Neural cell (in vitro differentiated cells): Measurements from ENCODE around the gene MCAM. TPM values are rescaled to one million over a fixed set of nuclear protein-coding genes. Genes with fewer than 3 reads are reported as not detected.

Experiments
- H2AFZ ChIP-seq: fragments of 200-600, 300-800 bp; sonication (generic), shearing (Covaris generic); 2 replicates; pipeline ENCODE4 v1.6.0; 2014; ENCODE audit warnings: low read depth, mild to moderate bottlenecking, antibody characterized with exemption, low read length, moderate library complexity
- H3F3A ChIP-seq: fragments of 200-600 bp; shearing (Covaris generic); 2 replicates; pipeline ENCODE4 v1.6.1; 2016; ENCODE audit warnings: mild to moderate bottlenecking, moderate library complexity, mixed read lengths, antibody characterized with exemption, low read length; ENCODE audit not compliant: insufficient read depth, poor library complexity, severe bottlenecking
- H3K27ac ChIP-seq: fragments of 200-600, 300-800 bp; sonication (generic), shearing (Covaris generic); 2 replicates; pipeline ENCODE4 v1.5.1; 2014; ENCODE audit warnings: mild to moderate bottlenecking, low read length, moderate library complexity
- H3K27me3 ChIP-seq: fragments of 300-800, 200-600 bp; sonication (generic), shearing (Covaris generic); 2 replicates; pipeline ENCODE4 v1.6.0; 2014; ENCODE audit warnings: mild to moderate bottlenecking, low read depth, low read length, moderate library complexity; ENCODE audit not compliant: insufficient read depth
- H3K36me3 ChIP-seq: fragments of 300-800, 200-600 bp; sonication (generic), shearing (Covaris generic); 2 replicates; pipeline ENCODE4 v1.5.1; 2014; ENCODE audit warnings: mild to moderate bottlenecking, antibody characterized with exemption, low read length, moderate library complexity; ENCODE audit not compliant: insufficient read depth
- H3K4me2 ChIP-seq: fragments of 300-800, 200-600 bp; sonication (generic), shearing (Covaris generic); 2 replicates; pipeline ENCODE4 v1.6.0; 2014; ENCODE audit warnings: mild to moderate bottlenecking, low read length
- H3K4me3 ChIP-seq: fragments of 300-800, 200-600 bp; sonication (generic), shearing (Covaris generic); 2 replicates; pipeline ENCODE4 v1.5.1; 2014; ENCODE audit warnings: mild to moderate bottlenecking, low read length, moderate library complexity
- H3K79me2 ChIP-seq: fragments of 200-600 bp; shearing (Covaris generic); replicated peaks from 2 replicates; pipeline ENCODE4 v1.6.0; 2014; ENCODE audit warnings: mild to moderate bottlenecking, low read length, moderate library complexity; ENCODE audit not compliant: insufficient read depth
- H3K9ac ChIP-seq: fragments of 300-800, 200-600 bp; sonication (generic), shearing (Covaris generic); 2 replicates; pipeline ENCODE4 v1.6.1; 2016; ENCODE audit warnings: mild to moderate bottlenecking, low read length, mixed read lengths
- H3K9me2 ChIP-seq: fragments of 200-600 bp; shearing (Covaris generic); 2 replicates; pipeline ENCODE4 v1.6.1; 2016; ENCODE audit warnings: mild to moderate bottlenecking, low read length, mixed read lengths; ENCODE audit not compliant: insufficient read depth
- H3K9me3 ChIP-seq: fragments of 200-600, 300-800 bp; sonication (generic), shearing (Covaris generic); 2 replicates; pipeline ENCODE4 v1.6.1; 2016; ENCODE audit warnings: mild to moderate bottlenecking, mixed run types, low read length, moderate library complexity, mixed read lengths
- H4K20me1 ChIP-seq: fragments of 200-600 bp; shearing (Covaris generic); 2 replicates; pipeline ENCODE4 v1.6.1; 2016; ENCODE audit warnings: mild to moderate bottlenecking, mixed run types; ENCODE audit not compliant: insufficient read depth
- EP300 ChIP-seq: fragments of 450-650 bp; conservative IDR thresholded peaks from 2 replicates; pipeline ENCODE4 v1.6.1; 2014; ENCODE audit warnings: antibody characterized with exemption, mild to moderate bottlenecking, moderate library complexity; ENCODE audit not compliant: poor library complexity, severe bottlenecking
- EZH2 ChIP-seq: fragments of 200-600, 300-800 bp; shearing (Covaris generic), sonication (generic); IDR thresholded peaks from 2 replicates; pipeline ENCODE4 v1.6.1; 2014; ENCODE audit warnings: antibody characterized with exemption, low read length, borderline replicate concordance, mild to moderate bottlenecking; ENCODE audit not compliant: insufficient read depth, poor library complexity, severe bottlenecking
- MXI1 ChIP-seq: fragments of 450-650 bp; conservative IDR thresholded peaks from 2 replicates; pipeline ENCODE4 v1.6.1; 2014; ENCODE audit warnings: antibody characterized with exemption, mild to moderate bottlenecking; ENCODE audit not compliant: poor library complexity, severe bottlenecking
- POLR2AphosphoS5 ChIP-seq: IDR thresholded peaks from 2 replicates; pipeline ENCODE4 v1.6.1; 2012
- RAD21 ChIP-seq: fragments of 450-650 bp; conservative IDR thresholded peaks from 2 replicates; pipeline ENCODE4 v1.6.1; 2014; ENCODE audit warnings: antibody characterized with exemption, mild to moderate bottlenecking, moderate library complexity
- REST ChIP-seq: IDR thresholded peaks from 2 replicates; pipeline ENCODE4 v1.6.1; 2012; ENCODE audit warnings: borderline replicate concordance
- SMC3 ChIP-seq: fragments of 450-650 bp; conservative IDR thresholded peaks from 2 replicates; pipeline ENCODE4 v1.6.1; 2014; ENCODE audit warnings: antibody characterized with exemption, mild to moderate bottlenecking, moderate library complexity; ENCODE audit not compliant: poor library complexity
- TAF1 ChIP-seq: IDR thresholded peaks from 2 replicates; pipeline ENCODE4 v1.6.1; 2012; ENCODE audit warnings: low read depth
- polyA plus RNA-seq: library from polyadenylated mRNA; depleted of rRNA; stranded (reverse); fragments of >200 nt; gene quantifications from 2 replicates; pipeline ENCODE4 v1.2.3, GENCODE V29; 2014
- TF ChIP-seq, protein P1 (sequence below): fragments of 450-650 bp; IDR thresholded peaks from 2 replicates; pipeline ENCODE4 v1.5.1; 2014; ENCODE audit warnings: antibody characterized with exemption, mild to moderate bottlenecking, moderate library complexity; ENCODE audit not compliant: poor library complexity, severe bottlenecking

Gene MCAM
- polyA plus RNA-seq, 1 donor from 2014 or later = 7.5 TPM

GRCh38 chr11:119307219-119307618, 9.7 kb downstream of the MCAM start:
- no peaks in the 10 kb centered on the region for H3K9me2 ChIP-seq
- H3K27me3 ChIP-seq = no peaks in the 10 kb centered on the region
- no peaks in the 10 kb centered on the region for H3K79me2 ChIP-seq
- no peaks in the 10 kb centered on the region for H3F3A ChIP-seq
- no peaks in the 10 kb centered on the region for H3K9me3 ChIP-seq
- no peak for TF ChIP-seq SMC3
- no peak for TF ChIP-seq EZH2
- TF ChIP-seq REST = no peak
- TF ChIP-seq RAD21 = no peak
- TF ChIP-seq POLR2AphosphoS5 = no peak
- no peak for TF ChIP-seq MXI1
- TF ChIP-seq EP300 = no peak
- TF ChIP-seq TAF1 = no peak
- TF ChIP-seq, protein P1, sequence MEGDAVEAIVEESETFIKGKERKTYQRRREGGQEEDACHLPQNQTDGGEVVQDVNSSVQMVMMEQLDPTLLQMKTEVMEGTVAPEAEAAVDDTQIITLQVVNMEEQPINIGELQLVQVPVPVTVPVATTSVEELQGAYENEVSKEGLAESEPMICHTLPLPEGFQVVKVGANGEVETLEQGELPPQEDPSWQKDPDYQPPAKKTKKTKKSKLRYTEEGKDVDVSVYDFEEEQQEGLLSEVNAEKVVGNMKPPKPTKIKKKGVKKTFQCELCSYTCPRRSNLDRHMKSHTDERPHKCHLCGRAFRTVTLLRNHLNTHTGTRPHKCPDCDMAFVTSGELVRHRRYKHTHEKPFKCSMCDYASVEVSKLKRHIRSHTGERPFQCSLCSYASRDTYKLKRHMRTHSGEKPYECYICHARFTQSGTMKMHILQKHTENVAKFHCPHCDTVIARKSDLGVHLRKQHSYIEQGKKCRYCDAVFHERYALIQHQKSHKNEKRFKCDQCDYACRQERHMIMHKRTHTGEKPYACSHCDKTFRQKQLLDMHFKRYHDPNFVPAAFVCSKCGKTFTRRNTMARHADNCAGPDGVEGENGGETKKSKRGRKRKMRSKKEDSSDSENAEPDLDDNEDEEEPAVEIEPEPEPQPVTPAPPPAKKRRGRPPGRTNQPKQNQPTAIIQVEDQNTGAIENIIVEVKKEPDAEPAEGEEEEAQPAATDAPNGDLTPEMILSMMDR = no peak
- no peak overlapping the region for H3K9ac ChIP-seq
- H3K4me3 ChIP-seq = no peak overlapping the region
- no peak overlapping the region for H3K27ac ChIP-seq
- H3K4me2 ChIP-seq = no peak overlapping the region
- H4K20me1 ChIP-seq = no peaks in the 10 kb centered on the region
- no peaks in the 10 kb centered on the region for H3K36me3 ChIP-seq
- no peak overlapping the region for H2AFZ ChIP-seq

DNA sequence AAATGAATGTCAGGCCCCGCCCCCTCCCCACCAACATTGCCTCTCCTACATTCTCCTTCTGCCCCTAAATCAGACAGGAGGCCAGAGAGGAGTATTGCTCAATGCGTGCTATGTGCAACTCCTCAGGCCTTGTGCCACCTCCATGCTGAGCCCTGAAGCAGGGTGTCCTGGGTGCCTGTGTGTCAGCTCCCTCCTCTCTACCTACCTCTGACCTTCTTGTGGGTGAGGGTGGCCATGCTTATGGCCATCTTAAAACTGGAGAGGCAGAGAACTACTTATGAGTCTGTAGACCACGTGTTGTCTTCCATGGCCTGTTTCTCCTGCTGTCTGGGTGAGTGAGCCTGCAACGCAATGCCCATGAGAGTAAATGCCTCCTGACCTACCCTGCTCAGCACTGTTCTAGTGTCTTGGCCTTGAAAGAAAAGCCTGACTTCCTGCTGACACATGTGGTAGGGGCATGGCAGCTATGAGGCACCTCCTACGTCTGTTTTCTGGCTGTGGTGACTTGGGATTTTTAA, 10.5 kb downstream of the MCAM start:
- H3K9ac ChIP-seq = no peak overlapping the region
- H3K36me3 ChIP-seq = no peaks in the 10 kb centered on the region
- H3K27ac ChIP-seq = no peak overlapping the region
- H4K20me1 ChIP-seq = no peaks in the 10 kb centered on the region
- no peak overlapping the region for H3K4me3 ChIP-seq
- H3K79me2 ChIP-seq = no peaks in the 10 kb centered on the region
- no peaks in the 10 kb centered on the region for H3K9me2 ChIP-seq
- H3K4me2 ChIP-seq = no peak overlapping the region
- no peaks in the 10 kb centered on the region for H3K9me3 ChIP-seq
- H2AFZ ChIP-seq = no peak overlapping the region
- TF ChIP-seq EZH2 = no peak
- TF ChIP-seq, protein P1 = no peak
- no peak for TF ChIP-seq TAF1
- no peak for TF ChIP-seq REST
- no peak for TF ChIP-seq MXI1
- no peak for TF ChIP-seq SMC3
- TF ChIP-seq POLR2AphosphoS5 = no peak
- TF ChIP-seq EP300 = no peak
- TF ChIP-seq RAD21 = no peak
- no peaks in the 10 kb centered on the region for H3F3A ChIP-seq
- H3K27me3 ChIP-seq = no peaks in the 10 kb centered on the region
